Posterior vena cava (tissue), 2 donors: ENCODE data around the gene ITGAD. TPM values are rescaled to one million over a fixed set of nuclear protein-coding genes. Genes with fewer than 3 reads are reported as not detected.

ENCODE experiments used
- DNase-seq: peaks from one replicate; pipeline ENCODE4 v3.0.0-alpha.2; 2020; ENCODE audit warnings: low spot score
- intact Hi-C, 2 donors: fragments of 100-400 bp; cut with DNase I; formaldehyde crosslinking; loops; one replicate each; pipeline versions ENCODE4 v1.14.1 to v1.14.2; 2022 to 2023
- total RNA-seq, 2 donors: library from RNA; stranded (reverse); fragmentation: NEBNext Ultra II Directional; extraction: Animal tissue kit (Norgen Biotek cat#: 25700); gene quantifications; one replicate each; pipeline ENCODE4 v1.2.1, GENCODE V29; 2021
- donor health status: DM: yes; HTN: yes; CAD: no.
- donor health status: DM: yes; HTN: yes; CAD: no.

The ITGAD gene
- total RNA-seq, 2 donors from 2014 or later: 0.24 TPM; not detected in 1

DNA sequence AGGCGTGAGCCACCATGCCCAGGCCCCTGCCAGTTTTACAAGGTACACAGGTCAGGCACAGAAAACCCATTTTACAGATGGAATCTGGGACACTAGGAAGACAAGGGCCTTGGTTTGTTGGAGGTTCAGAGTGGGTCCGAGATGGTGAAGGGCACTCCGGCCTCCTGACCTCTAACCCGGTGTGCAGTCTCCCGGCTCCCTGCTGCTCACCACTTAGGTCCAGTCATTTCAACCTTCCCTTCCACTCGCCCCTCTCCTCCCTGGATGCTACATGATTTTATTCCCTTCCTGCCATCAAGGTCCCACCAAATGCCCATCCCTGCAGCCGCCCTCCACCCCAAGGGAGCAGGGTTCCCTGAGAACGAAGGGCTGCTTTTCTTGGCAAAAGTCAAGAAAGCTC, 29.4 kb upstream of the ITGAD start:
- intact Hi-C loops: no loop called here
- DNase-seq: peak; percentile 54

- intact Hi-C loops: no loop called here
- peak; percentile 30 for DNase-seq
These were observed 28.7 kb upstream of the ITGAD start for GRCh38 chr16:31364421-31364820.

GRCh38 chr16:31365131-31365865, 27.8 kb upstream of the ITGAD start:
- peak; percentile 38 for DNase-seq
- intact Hi-C loops: no loop called here

GRCh38 chr16:31367853-31368252, 25.3 kb upstream of the ITGAD start:
- no peak for DNase-seq
- intact Hi-C loops: no loop called here

DNA sequence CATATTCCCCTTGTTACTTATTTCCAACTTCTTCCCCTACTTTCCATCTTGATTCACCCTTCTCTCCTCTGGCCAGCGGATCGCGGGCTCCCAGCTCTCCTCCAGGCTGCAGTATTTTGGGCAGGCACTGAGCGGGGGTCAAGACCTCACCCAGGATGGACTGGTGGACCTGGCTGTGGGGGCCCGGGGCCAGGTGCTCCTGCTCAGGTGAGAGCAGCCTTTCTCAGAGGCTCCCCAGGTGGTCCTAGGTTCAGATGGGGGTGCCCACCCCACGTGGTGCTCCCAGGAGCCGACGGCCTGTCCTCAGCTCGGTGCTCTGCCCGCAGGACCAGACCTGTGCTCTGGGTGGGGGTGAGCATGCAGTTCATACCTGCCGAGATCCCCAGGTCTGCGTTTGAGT, 22.1 kb upstream of the ITGAD start:
- DNase-seq: no peak
- intact Hi-C loops: no loop called here

- intact Hi-C loops: no loop called here
- DNase-seq: no peak
These were observed 21.3 kb upstream of the ITGAD start for GRCh38 chr16:31371619-31372484.

- DNase-seq: no peak
- intact Hi-C loops: no loop called here
These were observed 19.9 kb upstream of the ITGAD start for GRCh38 chr16:31373235-31373634.

GRCh38 chr16:31375231-31375630, 17.9 kb upstream of the ITGAD start:
- DNase-seq: no peak
- intact Hi-C loops: no loop called here

DNA sequence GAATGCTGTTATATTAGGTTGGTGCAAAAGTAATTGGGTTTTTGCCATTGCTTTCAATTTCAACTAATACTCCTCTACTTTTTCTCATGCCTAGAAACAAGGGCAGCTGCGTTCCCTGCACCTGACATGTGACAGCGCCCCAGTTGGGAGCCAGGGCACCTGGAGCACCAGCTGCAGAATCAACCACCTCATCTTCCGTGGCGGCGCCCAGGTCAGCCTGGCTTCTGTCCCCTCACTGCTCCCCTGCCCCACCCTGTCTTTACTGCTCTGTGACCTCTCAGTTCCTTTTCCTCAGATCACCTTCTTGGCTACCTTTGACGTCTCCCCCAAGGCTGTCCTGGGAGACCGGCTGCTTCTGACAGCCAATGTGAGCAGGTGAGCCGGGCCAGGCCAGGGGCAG, 16.4 kb upstream of the ITGAD start:
- intact Hi-C loops: no loop called here
- no peak for DNase-seq

DNA sequence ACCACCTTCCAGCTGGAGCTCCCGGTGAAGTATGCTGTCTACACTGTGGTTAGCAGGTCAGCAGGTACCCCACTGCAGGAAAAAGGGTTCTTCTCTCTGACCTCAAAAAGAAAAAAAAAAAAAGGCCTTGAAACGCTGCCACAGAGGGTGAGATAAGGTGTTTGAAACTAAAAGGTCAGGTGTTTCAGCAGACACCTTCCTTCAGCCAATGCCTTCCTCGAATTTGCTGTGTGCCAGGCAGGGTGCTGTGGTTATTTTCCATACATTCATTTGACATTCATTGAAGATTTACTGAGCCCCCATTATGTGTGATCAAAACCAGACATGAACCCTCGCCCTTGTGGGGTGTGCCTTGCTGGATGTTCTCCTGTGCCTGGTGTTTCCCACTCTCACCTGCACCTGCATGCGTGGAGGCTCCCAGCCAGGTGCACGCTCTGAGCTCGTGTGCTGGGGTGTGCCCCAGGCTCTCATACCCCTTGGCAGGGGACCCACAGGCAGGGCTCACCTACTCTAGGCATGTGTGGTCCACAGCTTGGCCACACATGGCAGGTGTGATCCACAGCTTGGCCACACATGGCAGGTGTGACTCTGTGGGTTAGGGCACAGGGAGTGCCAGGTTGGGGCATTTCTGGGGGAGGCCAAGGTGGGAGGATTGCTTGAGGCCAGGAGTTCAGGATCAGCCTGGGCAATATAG, 15.8 kb upstream of the ITGAD start:
- DNase-seq: no peak
- intact Hi-C loops: no loop called here

DNA sequence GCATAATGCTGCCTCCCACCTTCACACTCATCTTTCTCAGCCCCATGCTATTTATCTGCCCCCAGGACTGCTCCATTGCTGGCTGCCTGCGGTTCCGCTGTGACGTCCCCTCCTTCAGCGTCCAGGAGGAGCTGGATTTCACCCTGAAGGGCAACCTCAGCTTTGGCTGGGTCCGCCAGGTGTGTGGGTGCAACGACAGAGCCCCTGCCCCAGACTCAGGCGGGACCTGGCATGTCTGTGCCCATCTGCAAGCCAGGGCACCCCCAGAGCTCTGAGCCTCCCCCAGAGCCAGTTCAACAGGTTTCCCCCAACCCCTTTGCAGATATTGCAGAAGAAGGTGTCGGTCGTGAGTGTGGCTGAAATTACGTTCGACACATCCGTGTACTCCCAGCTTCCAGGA, 12.9 kb upstream of the ITGAD start:
- DNase-seq: no peak
- intact Hi-C loops: no loop called here

GRCh38 chr16:31382485-31383161, 10.5 kb upstream of the ITGAD start:
- DNase-seq: peak; percentile 88

GRCh38 chr16:31385680-31386079, 7.5 kb upstream of the ITGAD start:
- no peak for DNase-seq
- intact Hi-C loops: no loop called here

More at GRCh38 chr16:31382485-31383161, 10.5 kb upstream of the ITGAD start:
- intact Hi-C loops: no loop called here

GRCh38 chr16:31386157-31386984, 6.8 kb upstream of the ITGAD start:
- DNase-seq: no peak
- intact Hi-C loops: no loop called here

GRCh38 chr16:31388535-31388934, 4.6 kb upstream of the ITGAD start:
- intact Hi-C loops: no loop called here
- no peak for DNase-seq

- no peak for DNase-seq
- intact Hi-C loops: no loop called here
These were observed 2.6 kb upstream of the ITGAD start for GRCh38 chr16:31390504-31391041.

GRCh38 chr16:31395647-31396046, 2.5 kb downstream of the ITGAD start:
- intact Hi-C loops: no loop called here
- DNase-seq: no peak

DNA sequence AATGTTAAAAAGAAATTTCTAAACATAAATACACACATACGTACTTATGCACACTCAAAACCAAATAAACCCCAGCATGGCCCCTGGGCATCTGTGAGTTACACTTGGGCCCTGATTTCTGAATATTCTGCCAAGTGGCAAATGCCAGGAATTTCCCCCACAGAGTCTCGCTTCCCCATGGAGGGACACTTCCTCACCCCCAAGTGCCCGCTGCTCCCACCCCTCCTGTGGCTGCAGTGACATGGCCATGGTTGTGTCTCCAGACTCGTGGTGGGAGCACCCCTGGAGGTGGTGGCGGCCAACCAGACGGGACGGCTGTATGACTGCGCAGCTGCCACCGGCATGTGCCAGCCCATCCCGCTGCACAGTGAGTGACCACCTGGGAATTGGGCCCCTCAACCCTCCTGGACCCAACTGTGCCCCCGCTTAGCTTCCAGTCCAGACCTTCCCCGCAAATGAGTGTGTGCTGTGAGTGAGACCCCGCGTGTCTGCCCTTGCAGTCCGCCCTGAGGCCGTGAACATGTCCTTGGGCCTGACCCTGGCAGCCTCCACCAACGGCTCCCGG, 4.0 kb downstream of the ITGAD start:
- DNase-seq: no peak
- intact Hi-C loops: no loop called here
